ENCODE data around the gene SEC24A.

DNA sequence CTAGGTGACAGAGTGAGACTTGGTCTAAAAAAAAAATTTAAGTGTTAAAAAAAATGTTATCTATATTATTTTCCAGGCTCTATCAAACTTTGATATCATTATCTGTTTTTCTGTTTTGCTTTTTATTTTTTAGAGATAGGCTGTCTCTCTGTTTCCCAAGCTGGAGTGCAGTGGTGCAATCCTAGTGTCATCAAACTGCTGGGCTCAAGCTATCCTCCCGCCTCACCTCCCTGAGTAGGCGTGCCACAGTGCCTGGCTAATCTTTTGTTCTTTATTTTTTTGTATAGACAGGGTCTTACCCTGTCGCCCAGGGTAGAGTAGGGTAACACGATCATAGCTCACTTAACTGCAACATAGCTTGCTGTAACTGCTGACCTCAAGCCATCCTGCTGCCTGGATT lies 14.4 kb downstream of the SEC24A start:
- TF ChIP-seq POLR2AphosphoS5 (IDR thresholded peaks at IDR 0.05; ENCODE audit: low read depth, low read length), result no peak
- no peak for TF ChIP-seq POLR2A (IDR thresholded peaks at IDR 0.05; ENCODE audit: low read depth, low read length)

Measured in GM12892 (cell line).